ENCODE results near the gene SORCS3.

SORCS3 gene

DNA sequence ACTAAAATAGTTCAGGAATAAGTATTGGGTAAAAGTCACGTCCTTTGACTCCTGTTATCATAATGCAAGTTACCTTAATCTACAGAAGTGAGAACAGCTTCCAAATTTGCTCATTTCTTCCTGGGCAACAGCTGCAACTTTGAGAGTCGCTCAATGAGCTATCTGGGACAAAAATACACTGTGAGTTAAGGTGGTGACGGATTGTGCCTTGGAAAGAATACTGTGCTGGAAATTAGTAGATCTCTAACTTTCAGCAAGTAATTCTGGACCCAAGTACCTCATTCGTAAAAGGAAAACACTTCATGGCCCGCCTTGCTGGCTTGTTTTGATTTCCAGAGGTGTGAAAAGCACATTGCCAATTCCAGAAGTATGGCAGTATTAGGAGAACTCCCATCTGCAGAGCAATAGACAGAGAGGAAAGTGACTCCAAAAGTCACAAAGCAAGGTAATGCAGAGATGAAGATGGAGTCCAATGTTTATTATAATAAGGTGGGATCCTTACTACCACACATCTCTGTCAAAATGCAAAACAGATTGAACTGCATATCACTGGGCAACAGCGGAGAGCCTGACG is 626.0 kb downstream of the SORCS3 start:
- H3K27ac ChIP-seq, result no peak overlapping the region
- TF ChIP-seq ZFX (IDR thresholded peaks at IDR 0.05; ENCODE audit: borderline replicate concordance), result no peak
- TF ChIP-seq, protein P1, sequence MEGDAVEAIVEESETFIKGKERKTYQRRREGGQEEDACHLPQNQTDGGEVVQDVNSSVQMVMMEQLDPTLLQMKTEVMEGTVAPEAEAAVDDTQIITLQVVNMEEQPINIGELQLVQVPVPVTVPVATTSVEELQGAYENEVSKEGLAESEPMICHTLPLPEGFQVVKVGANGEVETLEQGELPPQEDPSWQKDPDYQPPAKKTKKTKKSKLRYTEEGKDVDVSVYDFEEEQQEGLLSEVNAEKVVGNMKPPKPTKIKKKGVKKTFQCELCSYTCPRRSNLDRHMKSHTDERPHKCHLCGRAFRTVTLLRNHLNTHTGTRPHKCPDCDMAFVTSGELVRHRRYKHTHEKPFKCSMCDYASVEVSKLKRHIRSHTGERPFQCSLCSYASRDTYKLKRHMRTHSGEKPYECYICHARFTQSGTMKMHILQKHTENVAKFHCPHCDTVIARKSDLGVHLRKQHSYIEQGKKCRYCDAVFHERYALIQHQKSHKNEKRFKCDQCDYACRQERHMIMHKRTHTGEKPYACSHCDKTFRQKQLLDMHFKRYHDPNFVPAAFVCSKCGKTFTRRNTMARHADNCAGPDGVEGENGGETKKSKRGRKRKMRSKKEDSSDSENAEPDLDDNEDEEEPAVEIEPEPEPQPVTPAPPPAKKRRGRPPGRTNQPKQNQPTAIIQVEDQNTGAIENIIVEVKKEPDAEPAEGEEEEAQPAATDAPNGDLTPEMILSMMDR (IDR thresholded peaks at IDR 0.05), result no peak

DNA sequence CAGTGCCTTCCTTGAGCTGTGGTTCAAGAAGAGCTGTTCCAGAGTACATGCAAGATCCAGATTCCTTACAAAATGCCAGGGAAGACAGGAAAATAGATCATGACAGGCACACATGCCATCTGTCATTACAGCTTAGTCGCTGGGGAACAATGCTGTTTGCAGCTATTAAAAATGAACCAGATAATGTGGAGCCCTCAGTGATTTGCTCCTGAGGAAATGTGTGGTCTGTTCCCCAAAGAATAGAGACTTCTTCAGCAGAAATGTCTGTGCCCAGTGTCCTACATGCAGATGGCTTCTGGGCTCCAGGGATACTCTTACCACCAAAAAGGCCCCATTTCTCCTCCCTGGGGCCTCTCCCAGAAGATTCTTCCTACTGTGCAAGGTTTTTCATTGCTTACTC is 627.9 kb downstream of the SORCS3 start:
- TF ChIP-seq, protein P1 (IDR thresholded peaks at IDR 0.05), result no peak
- no peak for TF ChIP-seq ZFX (IDR thresholded peaks at IDR 0.05; ENCODE audit: borderline replicate concordance)

DNA sequence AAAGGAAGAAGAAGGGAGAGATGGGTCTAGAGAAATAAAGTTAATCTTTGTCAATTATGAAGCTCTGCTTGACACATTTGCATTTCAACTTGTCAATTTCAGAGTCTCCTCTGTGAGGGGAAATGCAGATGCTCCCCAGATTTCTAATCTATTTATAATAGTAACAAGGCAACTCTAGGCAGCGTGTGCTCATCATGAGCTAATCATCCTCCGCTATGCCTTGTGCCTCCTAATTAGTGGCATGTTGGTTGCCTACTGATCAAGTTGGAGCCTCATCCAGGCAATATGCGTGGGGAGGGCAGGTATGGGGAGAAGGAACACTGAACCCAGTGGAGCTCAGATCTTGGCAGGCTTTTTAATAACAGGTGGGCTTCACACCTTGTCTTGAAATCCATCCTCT is 628.6 kb downstream of the SORCS3 start:
- no peak for TF ChIP-seq ZFX (IDR thresholded peaks at IDR 0.05; ENCODE audit: borderline replicate concordance)
- H3K27ac ChIP-seq, result no peak overlapping the region

More for the DNA sequence above, 627.9 kb downstream of the SORCS3 start:
- no peak overlapping the region for H3K27ac ChIP-seq

DNA sequence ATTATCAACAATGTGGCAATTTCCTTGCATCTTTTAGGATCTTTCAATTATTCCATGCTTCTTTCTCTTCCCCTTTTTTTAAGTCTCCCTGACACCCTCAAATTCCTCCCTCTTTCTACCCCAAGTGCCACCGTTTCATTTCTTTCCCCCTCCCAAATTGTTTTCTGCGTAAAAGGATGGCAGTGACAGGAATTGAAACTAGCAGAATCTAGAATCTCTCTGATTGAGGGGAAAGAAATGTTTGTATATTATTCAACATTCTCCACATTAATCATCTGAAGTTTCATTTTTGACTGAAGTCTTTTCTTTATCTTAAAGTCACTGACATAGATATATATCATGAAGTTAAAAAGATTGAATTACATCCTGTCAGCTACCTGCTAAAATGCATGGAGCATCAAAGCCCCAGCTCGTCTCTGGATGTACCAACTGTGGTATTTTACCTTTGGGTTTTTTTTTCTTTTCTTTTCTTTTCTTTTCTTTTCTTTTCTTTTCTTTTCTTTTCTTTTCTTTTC is 633.5 kb downstream of the SORCS3 start:
- TF ChIP-seq, protein P1 (IDR thresholded peaks at IDR 0.05), result no peak
- no peak for TF ChIP-seq ZFX (IDR thresholded peaks at IDR 0.05; ENCODE audit: borderline replicate concordance)
- no peak overlapping the region for H3K27ac ChIP-seq

DNA sequence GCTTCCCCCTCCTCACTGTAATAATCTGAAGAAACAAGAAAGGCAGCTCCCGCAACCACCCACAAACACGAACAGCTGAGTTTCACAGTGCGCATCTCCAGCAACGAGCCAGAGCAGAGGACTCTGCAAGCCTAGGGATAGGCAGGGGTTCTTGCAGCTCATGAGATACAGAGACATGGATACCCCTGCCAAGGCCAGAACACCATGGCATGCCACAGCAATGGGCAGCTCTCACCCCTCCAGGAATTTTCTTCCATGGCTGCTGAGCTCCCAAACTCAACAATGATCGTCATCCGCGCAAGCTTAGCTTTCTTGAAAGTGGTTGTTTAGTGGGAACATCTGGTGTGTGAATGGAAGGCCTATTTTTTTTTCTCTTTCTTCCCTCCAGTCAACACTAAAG is 637.3 kb downstream of the SORCS3 start:
- no peak for TF ChIP-seq ZFX (IDR thresholded peaks at IDR 0.05; ENCODE audit: borderline replicate concordance)
- TF ChIP-seq, protein P1 (IDR thresholded peaks at IDR 0.05), result no peak
- no peak overlapping the region for H3K27ac ChIP-seq

DNA sequence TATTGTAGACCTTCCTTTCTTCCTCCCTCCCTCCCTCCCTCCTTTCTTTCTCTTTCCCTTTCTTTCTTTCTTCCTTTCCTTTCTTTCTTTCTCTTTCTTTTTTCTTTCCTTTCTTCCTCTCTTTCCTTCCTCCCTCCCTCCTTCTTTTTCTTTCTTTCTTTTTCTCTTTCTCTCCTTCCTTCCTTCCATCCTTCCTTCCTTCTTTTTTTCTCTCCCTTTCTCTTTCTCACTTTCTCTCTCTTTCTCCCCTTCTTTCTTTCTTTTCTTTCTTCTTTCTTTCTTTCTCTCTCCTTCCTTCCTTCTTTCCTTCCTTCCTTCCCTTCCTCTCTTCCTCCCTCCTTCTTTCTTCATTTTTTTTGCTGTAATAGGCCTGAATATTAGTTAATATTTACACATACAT is 638.0 kb downstream of the SORCS3 start:
- no peak overlapping the region for H3K27ac ChIP-seq
- no peak for TF ChIP-seq ZFX (IDR thresholded peaks at IDR 0.05; ENCODE audit: borderline replicate concordance)
- TF ChIP-seq, protein P1 (IDR thresholded peaks at IDR 0.05), result no peak

DNA sequence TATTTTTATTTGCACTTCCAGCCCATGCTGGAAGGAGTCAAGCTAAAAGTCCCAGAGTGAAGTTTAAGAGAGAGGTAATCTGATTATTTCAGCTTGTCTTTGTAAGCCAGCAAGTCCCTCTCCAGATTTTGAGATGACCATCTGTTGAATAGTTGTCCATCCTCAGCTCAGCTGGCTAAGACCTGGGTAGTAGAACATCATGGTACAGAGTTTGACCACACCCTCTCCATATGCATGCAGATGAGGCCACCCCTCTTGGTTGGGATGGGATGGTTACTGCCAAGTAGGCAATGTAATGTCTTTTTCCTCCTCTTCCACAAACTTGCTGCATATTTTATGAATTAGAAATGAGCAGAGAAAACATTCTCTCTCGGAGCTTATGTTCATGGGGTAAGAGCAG is 639.8 kb downstream of the SORCS3 start:
- H3K27ac ChIP-seq, result no peak overlapping the region
- no peak for TF ChIP-seq ZFX (IDR thresholded peaks at IDR 0.05; ENCODE audit: borderline replicate concordance)
- TF ChIP-seq, protein P1 (IDR thresholded peaks at IDR 0.05), result no peak
